Spinal cord (tissue), 10 donors: ENCODE results near the gene INSR. TPM values are rescaled to one million over a fixed set of nuclear protein-coding genes. Genes with fewer than 3 reads are reported as not detected.
"Not testable (repeated sequence)": the region's sequence is repeated elsewhere in the genome, so short reads cannot be mapped to it uniquely, and the experiment has no call there.

ENCODE experiments used
- DNase-seq, 6 donors: peaks; one replicate each; pipeline versions ENCODE4 v3.0.0 to v3.0.0-alpha.2; 2013 to 2015; ENCODE audit warnings: low spot score in 6 of 6, low read depth in 4 of 6
- H3K27ac ChIP-seq: one replicate; pipeline ENCODE4 v1.5.1; 2013; ENCODE audit warnings: low read depth, low read length, control low read depth
- H3K27me3 ChIP-seq: one replicate; pipeline ENCODE4 v1.6.1; 2013; ENCODE audit warnings: low read length; ENCODE audit not compliant: control insufficient read depth, insufficient read depth
- H3K36me3 ChIP-seq: one replicate; pipeline ENCODE4 v1.6.1; 2013; ENCODE audit warnings: low read length; ENCODE audit not compliant: control insufficient read depth, insufficient read depth
- H3K4me1 ChIP-seq: one replicate; pipeline ENCODE4 v1.6.1; 2013; ENCODE audit warnings: low read length; ENCODE audit not compliant: control insufficient read depth, insufficient read depth
- H3K4me3 ChIP-seq: one replicate; pipeline ENCODE4 v1.5.1; 2013; ENCODE audit warnings: low read depth, low read length, control low read depth
- H3K9me3 ChIP-seq: one replicate; pipeline ENCODE4 v1.6.1; 2013; ENCODE audit warnings: low read length; ENCODE audit not compliant: control insufficient read depth, insufficient read depth
- WGBS: methylation state at CpG from one replicate; pipeline ENCODE4 v1.1.5; 2013; ENCODE audit warnings: missing lambda C conversion rate; ENCODE audit not compliant: insufficient coverage; 5-methylcytosine and 5-hydroxymethylcytosine counted together
- polyA plus RNA-seq, 2 donors: library from polyadenylated mRNA; unstranded; fragments of 120-200 nt; gene quantifications; one replicate each; pipeline ENCODE4 v1.2.1, GENCODE V29; 2013; ENCODE audit not compliant: insufficient read length in 2 of 2
- total RNA-seq, 2 donors: library from RNA; depleted of rRNA in 1 of 2; stranded (reverse); fragments of 120-200 nt in 1 of 2; fragments of >200 nt in 1 of 2; gene quantifications; one replicate each; pipeline versions ENCODE4 v1.2.3 to v1.2.4, GENCODE V29; 2013 to 2014
- donor health status: healthy.

INSR gene
- total and polyA plus RNA-seq, 4 donors, result 15.3 to 47.7 (median 33.2) TPM

GRCh38 chr19:7215176-7215575 is 79.0 kb downstream of the INSR start:
- Histone ChIP-seq H3K27ac (peak overlapping the region; percentile 40), H3K27me3 (no peaks in the 10 kb centered on the region), H3K9me3 (peaks cover 1% of the 10 kb centered on the region), H3K4me1 (peaks cover 10% of the 10 kb centered on the region), H3K36me3 (peaks cover 2% of the 10 kb centered on the region), H3K4me3 (no peak overlapping the region)
- WGBS, result 80% methylated on average over 3 of the region's 7 CpGs
- DNase-seq, result no peak

- WGBS, result 73% methylated on average over 5 of the region's 10 CpGs
These were observed 79.7 kb downstream of the INSR start for GRCh38 chr19:7214324-7215089.

GRCh38 chr19:7213628-7214323 is 80.4 kb downstream of the INSR start:
- Histone ChIP-seq H3K36me3 (peaks cover 2% of the 10 kb centered on the region), H3K27ac (peak overlapping the region; percentile 33), H3K4me3 (no peak overlapping the region), H3K27me3 (no peaks in the 10 kb centered on the region), H3K9me3 (no peaks in the 10 kb centered on the region), H3K4me1 (peaks cover 10% of the 10 kb centered on the region)
- DNase-seq, result no peak
- WGBS, result 74% methylated on average over 11 of the region's 14 CpGs

More at GRCh38 chr19:7214324-7215089, 79.7 kb downstream of the INSR start:
- Histone ChIP-seq H3K4me3 (no peak overlapping the region), H3K36me3 (peaks cover 2% of the 10 kb centered on the region), H3K9me3 (no peaks in the 10 kb centered on the region), H3K4me1 (peaks cover 10% of the 10 kb centered on the region), H3K27me3 (no peaks in the 10 kb centered on the region), H3K27ac (peak overlapping the region; percentile 40)
- DNase-seq, result peak in 1 of 6 donors; percentile 62

- Histone ChIP-seq H3K4me3 (no peak overlapping the region), H3K36me3 (peaks cover under 1% of the 10 kb centered on the region), H3K27ac (peak overlapping the region; percentile 22), H3K9me3 (no peaks in the 10 kb centered on the region), H3K27me3 (no peaks in the 10 kb centered on the region), H3K4me1 (peaks cover 10% of the 10 kb centered on the region)
- 48% methylated on average over 13 of the region's 21 CpGs for WGBS
- DNase-seq, result peak in 1 of 6 donors; percentile 35
These were observed 82.8 kb downstream of the INSR start for GRCh38 chr19:7211191-7211951.

- Histone ChIP-seq H3K4me1 (peaks cover 10% of the 10 kb centered on the region), H3K27ac (no peak overlapping the region), H3K9me3 (no peaks in the 10 kb centered on the region), H3K36me3 (no peaks in the 10 kb centered on the region), H3K27me3 (no peaks in the 10 kb centered on the region), H3K4me3 (no peak overlapping the region)
- 100% methylated on average over 2 of the region's 4 CpGs for WGBS
- no peak for DNase-seq
These were observed 83.9 kb downstream of the INSR start for GRCh38 chr19:7210359-7210758.

- not testable (repeated sequence) for H3K27ac ChIP-seq, DNase-seq, H3K36me3 ChIP-seq, H3K4me3 ChIP-seq, H3K27me3 ChIP-seq, H3K9me3 ChIP-seq
- WGBS, result 92% methylated on average over 4 of the region's 15 CpGs
- H3K4me1 ChIP-seq, result peaks cover 10% of the 10 kb centered on the region
These were observed 84.5 kb downstream of the INSR start for GRCh38 chr19:7209597-7210325.

- peaks cover 10% of the 10 kb centered on the region for H3K4me1 ChIP-seq
- H3K4me3 ChIP-seq, H3K27ac ChIP-seq, H3K9me3 ChIP-seq, H3K36me3 ChIP-seq, H3K27me3 ChIP-seq, DNase-seq: not testable (repeated sequence)
- no CpG with 5 or more reads among the region's 3 CpGs for WGBS
These were observed 85.2 kb downstream of the INSR start for GRCh38 chr19:7209036-7209435.

GRCh38 chr19:7203332-7203731 is 90.9 kb downstream of the INSR start:
- no peaks in the 10 kb centered on the region for H3K27me3 ChIP-seq
- no peak overlapping the region for H3K27ac ChIP-seq
- 74% methylated on average over 8 of the region's 12 CpGs for WGBS
- peaks cover 6% of the 10 kb centered on the region for H3K4me1 ChIP-seq
- no peak for DNase-seq
- no peak overlapping the region for H3K4me3 ChIP-seq
- H3K9me3 ChIP-seq, result no peaks in the 10 kb centered on the region
- no peaks in the 10 kb centered on the region for H3K36me3 ChIP-seq

GRCh38 chr19:7202888-7203287 is 91.3 kb downstream of the INSR start:
- 83% methylated on average over 1 of the region's 2 CpGs for WGBS
- no peak overlapping the region for H3K27ac ChIP-seq
- DNase-seq, result no peak
- H3K9me3 ChIP-seq, result no peaks in the 10 kb centered on the region
- H3K36me3 ChIP-seq, result no peaks in the 10 kb centered on the region
- no peak overlapping the region for H3K4me3 ChIP-seq
- H3K4me1 ChIP-seq, result peaks cover 8% of the 10 kb centered on the region
- H3K27me3 ChIP-seq, result no peaks in the 10 kb centered on the region
